SK-N-SH (cell line): ENCODE measurements around the gene ZNF784. TPM values are rescaled to one million over a fixed set of nuclear protein-coding genes. Genes with fewer than 3 reads are reported as not detected.

ENCODE experiments used
- CTCF ChIA-PET: fragments of 300-600, 350-600 bp; formaldehyde crosslinking; extraction: SDS; loops from one replicate; lab custom pipeline; 2021; lab: Yijun Ruan, JAX
- POLR2A ChIA-PET: fragments of 350-600 bp; sonication (Branson Sonifier 250); formaldehyde crosslinking; extraction: SDS; loops from one replicate; lab custom pipeline; 2020; ENCODE audit warnings: antibody characterized with exemption, inconsistent platforms; lab: Yijun Ruan, JAX
- DNase-seq: peaks from one replicate; pipeline ENCODE4 v3.0.0; 2012
- H2AFZ ChIP-seq: fragments of 200-600 bp; sonication (generic); 2 replicates; pipeline ENCODE4 v1.8.1; 2016; ENCODE audit warnings: antibody characterized with exemption, mild to moderate bottlenecking, low read depth
- H3F3A ChIP-seq: fragments of 200-600 bp; sonication (generic); replicated peaks from 2 replicates; pipeline ENCODE3; 2016; ENCODE audit warnings: antibody characterized with exemption, mild to moderate bottlenecking; ENCODE audit not compliant: insufficient read depth
- H3K27ac ChIP-seq, 2 experiments: fragments of 200-500 bp in 1 of 2; fragments of 200-600 bp in 1 of 2; sonication (Bioruptor generic) in 1 of 2; sonication (generic), shearing (Covaris generic) in 1 of 2; 2 replicates each; pipeline versions ENCODE4 v1.5.1 to v1.6.1; 2014 to 2016; ENCODE audit warnings: low read depth in 2 of 2, inconsistent platforms in 1 of 2, low read length in 1 of 2, mild to moderate bottlenecking in 1 of 2, mixed read lengths in 1 of 2
- H3K27me3 ChIP-seq: fragments of 200-600 bp; sonication (generic), shearing (Covaris generic); 2 replicates; pipeline ENCODE4 v1.6.1; 2016; ENCODE audit warnings: mixed run types; ENCODE audit not compliant: insufficient read depth
- H3K36me3 ChIP-seq, 2 experiments: fragments of 200-500 bp in 1 of 2; fragments of 200-600 bp in 1 of 2; sonication (Bioruptor generic) in 1 of 2; sonication (generic) in 1 of 2; replicated peaks in 1 of 2; 2 replicates each; pipeline versions ENCODE3 to v1.5.1; 2014 to 2016; ENCODE audit warnings: low read length in 1 of 2, mild to moderate bottlenecking in 1 of 2; ENCODE audit not compliant: insufficient read depth in 2 of 2, control insufficient read depth in 1 of 2
- H3K4me1 ChIP-seq, 2 experiments: fragments of 200-500 bp in 1 of 2; fragments of 200-600 bp in 1 of 2; sonication (Bioruptor generic) in 1 of 2; sonication (generic), shearing (Covaris generic) in 1 of 2; 2 replicates each; pipeline versions ENCODE4 v1.5.1 to v1.6.1; 2014 to 2016; ENCODE audit warnings: low read depth in 1 of 2, low read length in 1 of 2, mixed run types in 1 of 2; ENCODE audit not compliant: insufficient read depth in 2 of 2, control insufficient read depth in 1 of 2
- H3K4me2 ChIP-seq: fragments of 200-600 bp; sonication (generic), shearing (Covaris generic); 2 replicates; pipeline ENCODE4 v1.6.1; 2017; ENCODE audit warnings: mixed run types
- H3K4me3 ChIP-seq, 2 experiments: fragments of 200-500 bp in 1 of 2; fragments of 200-600 bp in 1 of 2; sonication (Bioruptor generic) in 1 of 2; sonication (generic), shearing (Covaris generic) in 1 of 2; 2 replicates each; pipeline versions ENCODE4 v1.5.1 to v1.8.1; 2014 to 2016; ENCODE audit warnings: low read depth in 2 of 2, inconsistent platforms in 1 of 2, low read length in 1 of 2, mild to moderate bottlenecking in 1 of 2, mixed read lengths in 1 of 2, moderate library complexity in 1 of 2
- H3K79me2 ChIP-seq: fragments of 200-600 bp; sonication (generic); 2 replicates; pipeline ENCODE4 v1.8.1; 2017; ENCODE audit warnings: mild to moderate bottlenecking; ENCODE audit not compliant: insufficient read depth
- H3K9ac ChIP-seq: fragments of 200-600 bp; sonication (generic); 2 replicates; pipeline ENCODE4 v1.6.1; 2017; ENCODE audit warnings: mixed run types
- H3K9me2 ChIP-seq: fragments of 200-600 bp; sonication (generic); 2 replicates; pipeline ENCODE4 v1.6.1; 2017; ENCODE audit warnings: mixed run types
- H3K9me3 ChIP-seq: fragments of 200-600 bp; sonication (generic); 2 replicates; pipeline ENCODE4 v1.6.1; 2017; ENCODE audit warnings: mixed run types, mild to moderate bottlenecking, moderate library complexity
- H4K20me1 ChIP-seq: fragments of 200-600 bp; sonication (generic); 2 replicates; pipeline ENCODE4 v1.6.1; 2017; ENCODE audit warnings: mild to moderate bottlenecking, mixed run types; ENCODE audit not compliant: insufficient read depth
- CHD2 ChIP-seq: fragments of 150-350 bp; IDR thresholded peaks from 2 replicates; pipeline ENCODE4 v1.6.1; 2018; ENCODE audit warnings: low read length; ENCODE audit not compliant: partially characterized antibody
- FOSL2 ChIP-seq: IDR thresholded peaks from 2 replicates; pipeline ENCODE4 v1.4.0; 2012; ENCODE audit warnings: low read depth, mild to moderate bottlenecking, moderate library complexity, borderline replicate concordance
- FOXJ3 ChIP-seq: sonication (generic); formaldehyde crosslinking; IDR thresholded peaks from 2 replicates; pipeline ENCODE4 v1.5.1; 2020; ENCODE audit warnings: mild to moderate bottlenecking, missing genetic modification reagents
- FOXM1 ChIP-seq: IDR thresholded peaks from 2 replicates; pipeline ENCODE4 v1.4.0; 2012; ENCODE audit warnings: low read depth, mild to moderate bottlenecking
- GABPA ChIP-seq: IDR thresholded peaks from 2 replicates; pipeline ENCODE4 v1.4.0; 2012; ENCODE audit warnings: low read depth, mild to moderate bottlenecking
- MEF2A ChIP-seq: IDR thresholded peaks from 2 replicates; pipeline ENCODE4 v1.4.0; 2012; ENCODE audit warnings: low read depth, borderline replicate concordance
- MXI1 ChIP-seq: IDR thresholded peaks from 2 replicates; pipeline ENCODE4 v1.6.1; 2012; ENCODE audit warnings: mild to moderate bottlenecking, low read depth, low read length, improper control_type of control experiment
- NFIC ChIP-seq: IDR thresholded peaks from 2 replicates; pipeline ENCODE4 v1.4.0; 2012; ENCODE audit warnings: borderline replicate concordance
- NRF1 ChIP-seq: IDR thresholded peaks from 2 replicates; pipeline ENCODE4 v1.6.1; 2012; ENCODE audit warnings: low read depth, mild to moderate bottlenecking, low read length
- RCOR1 ChIP-seq: fragments of 150-350 bp; IDR thresholded peaks from 2 replicates; pipeline ENCODE4 v1.6.1; 2017; ENCODE audit warnings: antibody characterized with exemption, low read length
- REST ChIP-seq: IDR thresholded peaks from 2 replicates; pipeline ENCODE4 v1.6.1; 2012; ENCODE audit warnings: mild to moderate bottlenecking, low read depth, low read length, moderate library complexity
- RFX5 ChIP-seq: IDR thresholded peaks from 2 replicates; pipeline ENCODE4 v1.6.1; 2012; ENCODE audit warnings: mild to moderate bottlenecking, improper control_type of control experiment, low read length
- RXRA ChIP-seq: IDR thresholded peaks from 2 replicates; pipeline ENCODE4 v1.4.0; 2012; ENCODE audit warnings: low read depth, mild to moderate bottlenecking, borderline replicate concordance
- USF2 ChIP-seq: fragments of 150-350 bp; IDR thresholded peaks from 2 replicates; pipeline ENCODE4 v1.6.1; 2017; ENCODE audit warnings: antibody characterized with exemption, low read length, low read depth, borderline replicate concordance
- YY1 ChIP-seq: IDR thresholded peaks from 2 replicates; pipeline ENCODE4 v1.4.0; 2012; ENCODE audit warnings: low read depth, mild to moderate bottlenecking
- WGBS: methylation state at CpG from one replicate; pipeline ENCODE4 v1.1.6; 2017; ENCODE audit warnings: low lambda C conversion rate; 5-methylcytosine and 5-hydroxymethylcytosine counted together
- polyA plus RNA-seq, 3 experiments: library from polyadenylated mRNA; depleted of rRNA; stranded (reverse); fragments of >200 nt; gene quantifications; 2 replicates each; pipeline ENCODE4 v1.2.3, GENCODE V29; 2012
- TF ChIP-seq, protein P1 (sequence below): fragments of 150-350 bp; IDR thresholded peaks from 2 replicates; pipeline ENCODE4 v1.6.1; 2016; ENCODE audit warnings: mild to moderate bottlenecking, low read depth, low read length
- TF ChIP-seq, protein P2 (sequence below): IDR thresholded peaks from 2 replicates; pipeline ENCODE4 v1.4.0; 2012; ENCODE audit warnings: low read depth, borderline replicate concordance
- TF ChIP-seq, protein P3 (sequence below): IDR thresholded peaks from 2 replicates; pipeline ENCODE4; 2012

Gene ZNF784
- polyA plus RNA-seq, 1 of the 3 experiments (the other 2 are of a cell fraction) = 5.5 TPM

DNA sequence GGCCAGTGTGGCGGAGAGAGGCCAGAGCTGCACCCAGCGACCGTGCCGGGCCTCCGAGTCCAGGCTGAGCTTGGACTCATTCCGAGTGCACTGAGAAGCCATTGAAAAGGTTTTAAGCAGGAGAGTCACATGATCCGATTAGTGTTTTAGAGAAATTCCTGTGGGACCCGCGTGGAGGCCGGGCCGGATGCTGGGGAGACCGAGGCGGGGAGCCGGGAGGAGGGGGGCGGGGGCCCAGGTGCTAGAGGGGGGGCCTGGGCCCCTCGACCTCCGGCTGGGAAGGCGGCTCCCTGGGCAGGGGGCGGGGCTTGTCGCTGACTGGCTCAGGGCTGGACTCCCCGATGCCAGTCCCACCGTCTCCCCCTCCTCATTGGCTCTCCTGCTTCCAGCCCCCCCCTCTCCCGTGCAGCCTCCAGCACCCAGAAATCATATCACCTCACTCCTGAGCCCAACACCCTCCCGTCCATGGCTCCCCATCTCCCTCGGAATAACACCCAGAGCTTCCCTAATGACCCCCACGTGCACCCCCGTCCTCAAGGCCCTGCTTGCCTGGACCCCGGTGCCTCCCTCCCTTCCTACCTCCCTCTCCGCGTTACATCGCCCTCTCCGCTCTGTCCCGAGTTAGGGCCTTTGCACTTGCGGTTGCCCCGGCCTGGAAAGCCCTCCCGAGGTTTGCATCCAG, 38.6 kb downstream of the ZNF784 start:
- Histone ChIP-seq H3K9ac (peak overlapping the region; percentile 39), H3K36me3 (no peaks in the 10 kb centered on the region), H3F3A (peaks cover 19% of the 10 kb centered on the region), H3K4me2 (peak overlapping the region; percentile 74), H3K4me3 (peak overlapping the region; percentile 26 to 44; a peak in 3 of 4 replicates), H3K4me1 (peaks cover 15 to 22% of the 10 kb centered on the region in 2 experiments; a peak in 2 of 4 replicates), H2AFZ (peak overlapping the region; percentile 97), H3K9me2 (no peaks in the 10 kb centered on the region), H3K27ac (peak overlapping the region; percentile 53 to 89; a peak in 3 of 4 replicates), H3K27me3 (no peaks in the 10 kb centered on the region), H3K79me2 (no peaks in the 10 kb centered on the region), H3K9me3 (no peaks in the 10 kb centered on the region), H4K20me1 (no peaks in the 10 kb centered on the region)
- CTCF ChIA-PET = interaction anchor here (1.4 kb wide), 1 partner anchor 54 kb away, joined by 4 read pairs; no protein-coding TSS in a partner anchor
- no peak for TF ChIP-seq FOXM1
- TF ChIP-seq REST = no peak
- TF ChIP-seq, protein P1, sequence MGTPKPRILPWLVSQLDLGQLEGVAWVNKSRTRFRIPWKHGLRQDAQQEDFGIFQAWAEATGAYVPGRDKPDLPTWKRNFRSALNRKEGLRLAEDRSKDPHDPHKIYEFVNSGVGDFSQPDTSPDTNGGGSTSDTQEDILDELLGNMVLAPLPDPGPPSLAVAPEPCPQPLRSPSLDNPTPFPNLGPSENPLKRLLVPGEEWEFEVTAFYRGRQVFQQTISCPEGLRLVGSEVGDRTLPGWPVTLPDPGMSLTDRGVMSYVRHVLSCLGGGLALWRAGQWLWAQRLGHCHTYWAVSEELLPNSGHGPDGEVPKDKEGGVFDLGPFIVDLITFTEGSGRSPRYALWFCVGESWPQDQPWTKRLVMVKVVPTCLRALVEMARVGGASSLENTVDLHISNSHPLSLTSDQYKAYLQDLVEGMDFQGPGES = no peak
- TF ChIP-seq FOSL2 = no peak
- TF ChIP-seq CHD2 = peak; percentile 66
- TF ChIP-seq MXI1 = no peak
- no peak for TF ChIP-seq NFIC
- TF ChIP-seq, protein P2, sequence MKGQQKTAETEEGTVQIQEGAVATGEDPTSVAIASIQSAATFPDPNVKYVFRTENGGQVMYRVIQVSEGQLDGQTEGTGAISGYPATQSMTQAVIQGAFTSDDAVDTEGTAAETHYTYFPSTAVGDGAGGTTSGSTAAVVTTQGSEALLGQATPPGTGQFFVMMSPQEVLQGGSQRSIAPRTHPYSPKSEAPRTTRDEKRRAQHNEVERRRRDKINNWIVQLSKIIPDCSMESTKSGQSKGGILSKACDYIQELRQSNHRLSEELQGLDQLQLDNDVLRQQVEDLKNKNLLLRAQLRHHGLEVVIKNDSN = peak; percentile 76
- TF ChIP-seq FOXJ3 (CRISPR knock-in tag) = no peak
- no peak for TF ChIP-seq RXRA
- TF ChIP-seq RCOR1 = no peak
- no peak for TF ChIP-seq MEF2A
- TF ChIP-seq, protein P3, sequence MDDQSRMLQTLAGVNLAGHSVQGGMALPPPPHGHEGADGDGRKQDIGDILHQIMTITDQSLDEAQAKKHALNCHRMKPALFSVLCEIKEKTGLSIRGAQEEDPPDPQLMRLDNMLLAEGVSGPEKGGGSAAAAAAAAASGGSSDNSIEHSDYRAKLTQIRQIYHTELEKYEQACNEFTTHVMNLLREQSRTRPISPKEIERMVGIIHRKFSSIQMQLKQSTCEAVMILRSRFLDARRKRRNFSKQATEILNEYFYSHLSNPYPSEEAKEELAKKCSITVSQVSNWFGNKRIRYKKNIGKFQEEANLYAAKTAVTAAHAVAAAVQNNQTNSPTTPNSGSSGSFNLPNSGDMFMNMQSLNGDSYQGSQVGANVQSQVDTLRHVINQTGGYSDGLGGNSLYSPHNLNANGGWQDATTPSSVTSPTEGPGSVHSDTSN = peak; percentile 92
- peak; percentile 8; the same call in 1 of the 2 replicates for TF ChIP-seq USF2
- no peak for TF ChIP-seq YY1
- TF ChIP-seq RFX5 = no peak; the same call in 1 of the 2 replicates
- no peak for TF ChIP-seq NRF1
- no peak; the same call in 1 of the 2 replicates for TF ChIP-seq GABPA
- 34% methylated on average over 29 of the region's 36 CpGs for WGBS
- peak; percentile 93 for DNase-seq
- POLR2A ChIA-PET = interaction anchor here (0.7 to 4.1 kb wide), 4 partner anchors 13 to 25 kb away, joined by 3 to 32 read pairs (median 4); partner anchors contain the start of genes FIZ1 and ZNF865
